RWPE2 (cell line): ENCODE measurements around the gene CEBPB.
A peak's percentile ranks its signal among the peaks of the same experiment; 100 is the strongest.

Experiments
- ATAC-seq: fragments of 200-7000 bp; cut with Tn5 transposase; 3 replicates; pipeline ENCODE4 v1.9.1; 2021; ENCODE audit warnings: low read depth
- DNase-seq: peaks from one replicate; pipeline ENCODE4 v3.0.0-alpha.2; 2020; ENCODE audit warnings: low spot score
- H3K27ac ChIP-seq: fragments of 450-650 bp; 2 replicates; pipeline ENCODE4 v1.5.1; 2017; ENCODE audit warnings: mild to moderate bottlenecking; ENCODE audit not compliant: poor library complexity, severe bottlenecking
- H3K27me3 ChIP-seq: fragments of 250-450 bp; sonication (Bioruptor Pico); 2 replicates; pipeline ENCODE4 v1.5.1; 2021; ENCODE audit warnings: mild to moderate bottlenecking, moderate library complexity; ENCODE audit not compliant: insufficient read depth, poor library complexity, severe bottlenecking
- H3K36me3 ChIP-seq: fragments of 250-450 bp; sonication (Bioruptor Pico); 2 replicates; pipeline ENCODE4 v1.5.1; 2020; ENCODE audit warnings: low read depth, mild to moderate bottlenecking, moderate library complexity
- H3K4me1 ChIP-seq: fragments of 250-450 bp; sonication (Bioruptor Pico); 2 replicates; pipeline ENCODE4 v1.5.1; 2021; ENCODE audit warnings: mild to moderate bottlenecking, moderate library complexity; ENCODE audit not compliant: insufficient read depth, poor library complexity, severe bottlenecking
- H3K4me3 ChIP-seq: fragments of 250-450 bp; sonication (Bioruptor Pico); 2 replicates; pipeline ENCODE4 v1.5.1; 2021; ENCODE audit warnings: mild to moderate bottlenecking, moderate library complexity; ENCODE audit not compliant: severe bottlenecking
- H3K9me3 ChIP-seq: fragments of 250-450 bp; sonication (Bioruptor Pico); 2 replicates; pipeline ENCODE4 v1.5.1; 2021; ENCODE audit warnings: mild to moderate bottlenecking, moderate library complexity; ENCODE audit not compliant: severe bottlenecking
- CTCF ChIP-seq: fragments of 450-650 bp; IDR thresholded peaks from one replicate; pipeline ENCODE4 v1.5.1; 2017; ENCODE audit warnings: mild to moderate bottlenecking, moderate library complexity; ENCODE audit not compliant: poor library complexity, severe bottlenecking

CEBPB gene

DNA sequence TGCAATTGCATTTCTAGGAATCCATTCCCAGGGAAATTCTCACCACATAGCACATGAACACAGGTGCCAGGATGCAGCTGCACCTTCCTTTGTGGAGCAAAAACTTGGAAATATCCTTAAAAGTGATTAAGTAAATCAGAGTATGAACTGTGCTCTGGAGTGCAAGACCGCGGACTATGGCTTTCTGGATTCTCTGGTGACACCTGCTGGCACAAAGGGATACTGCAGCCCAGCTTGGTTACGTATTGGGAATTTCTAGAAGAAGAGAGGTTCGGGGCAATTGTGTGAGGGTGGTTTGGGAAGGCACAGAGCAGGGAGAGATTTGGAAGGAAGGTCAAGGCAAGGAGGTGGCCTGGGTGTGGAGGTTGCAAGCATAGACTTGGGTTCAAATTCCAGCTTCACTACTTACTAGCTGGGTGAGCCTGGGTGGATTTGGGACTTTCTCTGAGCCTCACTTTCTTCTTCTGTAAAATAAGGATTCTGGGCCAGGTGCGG, 21.3 kb upstream of the CEBPB start:
- DNase-seq = no peak
- Histone ChIP-seq H3K27me3 (no peaks in the 10 kb centered on the region), H3K27ac (peak overlapping the region; percentile 86), H3K4me1 (peaks cover 22% of the 10 kb centered on the region), H3K4me3 (no peak overlapping the region), H3K36me3 (no peaks in the 10 kb centered on the region), H3K9me3 (no peaks in the 10 kb centered on the region)
- ATAC-seq = peak; percentile 9; the same call in 2 of the 3 replicates
- peak; percentile 100 for TF ChIP-seq CTCF

DNA sequence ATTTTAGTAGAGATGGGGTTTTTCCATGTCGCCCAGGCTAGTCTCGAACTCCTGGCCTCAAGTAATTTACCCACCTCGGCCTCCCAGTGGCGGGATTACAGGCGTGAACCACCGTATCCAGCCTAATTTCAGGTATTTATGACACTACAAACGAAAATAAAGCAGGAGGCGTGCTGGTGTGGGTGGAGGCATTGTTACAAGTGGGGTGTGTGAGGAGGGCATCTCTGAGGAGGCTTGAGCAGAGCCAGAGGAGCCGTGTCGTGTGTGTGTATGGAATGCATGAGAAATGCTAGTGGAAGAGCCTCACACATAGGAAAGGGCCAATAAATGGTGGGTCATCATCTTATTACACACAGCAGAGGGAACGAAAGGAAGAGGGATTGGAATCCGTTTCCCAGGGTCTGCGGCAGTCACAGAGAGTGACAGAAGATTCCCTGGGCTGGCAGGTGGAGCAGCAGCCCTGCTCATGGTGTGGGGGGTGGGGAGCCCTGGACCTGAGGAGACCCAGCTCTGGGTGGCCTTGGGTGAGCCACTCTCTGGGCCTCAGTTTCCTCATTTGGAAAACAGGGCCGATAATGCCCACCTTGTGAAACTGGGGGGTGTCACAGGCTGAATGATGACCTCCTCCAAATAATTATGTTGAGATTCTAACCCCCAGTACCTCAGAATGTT, 19.9 kb upstream of the CEBPB start:
- DNase-seq = no peak
- no peak for TF ChIP-seq CTCF
- ATAC-seq = no peak
- no peaks in the 10 kb centered on the region for H3K9me3 ChIP-seq
- no peak overlapping the region for H3K27ac ChIP-seq
- no peaks in the 10 kb centered on the region for H3K27me3 ChIP-seq
- no peak overlapping the region for H3K4me3 ChIP-seq
- H3K4me1 ChIP-seq = peaks cover 11% of the 10 kb centered on the region
- no peaks in the 10 kb centered on the region for H3K36me3 ChIP-seq

- H3K27ac ChIP-seq = peak overlapping the region; percentile 54
- peaks cover 3% of the 10 kb centered on the region for H3K4me1 ChIP-seq
- H3K27me3 ChIP-seq = no peaks in the 10 kb centered on the region
- H3K4me3 ChIP-seq = peak overlapping the region; percentile 34
- no peaks in the 10 kb centered on the region for H3K9me3 ChIP-seq
- TF ChIP-seq CTCF = no peak
- DNase-seq (peak; percentile 98), ATAC-seq (peak; percentile 91)
- H3K36me3 ChIP-seq = no peaks in the 10 kb centered on the region
Observed at GRCh38 chr20:50172347-50173013, 18.1 kb upstream of the CEBPB start.

GRCh38 chr20:50174456-50174855, 16.2 kb upstream of the CEBPB start:
- no peaks in the 10 kb centered on the region for H3K9me3 ChIP-seq
- ATAC-seq (no peak), DNase-seq (no peak)
- H3K4me1 ChIP-seq = peaks cover 3% of the 10 kb centered on the region
- TF ChIP-seq CTCF = no peak
- H3K36me3 ChIP-seq = no peaks in the 10 kb centered on the region
- no peak overlapping the region for H3K27ac ChIP-seq
- no peaks in the 10 kb centered on the region for H3K27me3 ChIP-seq
- H3K4me3 ChIP-seq = no peak overlapping the region
